NB4 (cell line): ENCODE measurements around the gene EDEM3.
"Not testable (repeated sequence)": the region's sequence is repeated elsewhere in the genome, so short reads cannot be mapped to it uniquely, and the experiment has no call there.

Experiments
- DNase-seq: peaks from one replicate; pipeline ENCODE4 v3.0.0; 2010; ENCODE audit warnings: low read depth
- H3K4me3 ChIP-seq: one replicate; pipeline ENCODE4 v1.5.1; 2011; ENCODE audit warnings: mild to moderate bottlenecking, low read depth, low read length, moderate library complexity
- CTCF ChIP-seq: IDR thresholded peaks from one replicate; pipeline ENCODE4 v1.5.1; 2012; ENCODE audit warnings: low read depth, low read length
- MAX ChIP-seq: IDR thresholded peaks from 2 replicates; pipeline ENCODE4 v1.6.1; 2011; ENCODE audit warnings: low read depth, low read length
- MYC ChIP-seq: IDR thresholded peaks from 2 replicates; pipeline ENCODE4 v1.6.1; 2011; ENCODE audit warnings: low read depth, low read length
- POLR2A ChIP-seq: IDR thresholded peaks from 2 replicates; pipeline ENCODE4 v1.6.1; 2011; ENCODE audit warnings: mild to moderate bottlenecking; ENCODE audit not compliant: insufficient read length; ENCODE audit errors: extremely low read depth

The EDEM3 gene

GRCh38 chr1:184764483-184764882 lies 9.8 kb upstream of the EDEM3 start:
- DNase-seq = no peak
- TF ChIP-seq POLR2A = no peak
- TF ChIP-seq MYC = no peak
- TF ChIP-seq MAX = no peak
- no peak for TF ChIP-seq CTCF
- H3K4me3 ChIP-seq = no peak overlapping the region

- DNase-seq = not testable (repeated sequence)
These were observed 8.9 kb upstream of the EDEM3 start for GRCh38 chr1:184763520-184763919.

DNA sequence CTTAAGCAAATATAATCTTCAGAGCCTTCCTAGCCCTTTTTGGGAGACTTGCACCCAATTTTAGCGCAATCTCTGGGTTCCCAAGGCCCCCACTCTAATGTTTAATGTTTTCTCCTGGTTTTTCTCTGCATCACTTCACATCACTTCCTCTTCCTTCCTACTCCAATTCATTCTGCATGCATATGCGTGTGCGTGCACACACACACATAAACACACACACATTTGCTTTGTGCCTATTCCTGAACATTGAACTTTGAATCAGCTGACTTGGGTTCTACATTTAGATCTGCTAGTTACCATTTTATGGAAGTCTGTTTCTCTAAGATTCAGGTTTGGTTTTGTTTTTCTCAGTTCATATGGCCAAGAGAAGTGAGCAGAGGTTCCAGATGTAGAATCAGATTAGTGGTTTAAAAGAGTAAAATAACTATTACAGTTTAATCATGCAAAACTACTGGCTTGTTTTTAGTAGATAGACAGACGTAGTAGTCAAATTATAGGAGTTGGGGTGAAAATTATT lies 7.4 kb upstream of the EDEM3 start:
- DNase-seq = no peak
- H3K4me3 ChIP-seq = no peak overlapping the region
- TF ChIP-seq CTCF (no peak), MYC (no peak)

More at GRCh38 chr1:184763520-184763919, 8.9 kb upstream of the EDEM3 start:
- H3K4me3 ChIP-seq = not testable (repeated sequence)

DNA sequence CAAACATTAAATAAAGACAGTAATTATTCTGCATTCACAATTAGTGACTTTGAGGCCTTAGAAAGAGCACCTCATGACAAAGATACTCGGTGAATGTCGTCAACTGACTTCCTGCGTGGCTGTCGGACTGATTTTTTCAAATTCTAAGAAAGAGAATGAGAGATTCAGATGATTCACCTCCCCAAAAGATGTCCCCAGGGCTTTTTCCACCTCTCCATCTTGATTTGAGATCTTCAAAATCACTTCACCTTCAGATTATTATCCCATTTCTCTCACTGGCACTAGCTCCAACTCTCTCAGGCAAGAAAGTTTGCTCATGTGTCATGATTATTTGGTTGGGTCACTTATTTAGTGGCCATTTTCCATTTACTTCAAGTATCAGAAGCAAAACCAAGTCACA lies 5.0 kb upstream of the EDEM3 start:
- TF ChIP-seq CTCF (no peak), MAX (no peak), POLR2A (no peak), MYC (no peak)
- no peak overlapping the region for H3K4me3 ChIP-seq
- DNase-seq = no peak

DNA sequence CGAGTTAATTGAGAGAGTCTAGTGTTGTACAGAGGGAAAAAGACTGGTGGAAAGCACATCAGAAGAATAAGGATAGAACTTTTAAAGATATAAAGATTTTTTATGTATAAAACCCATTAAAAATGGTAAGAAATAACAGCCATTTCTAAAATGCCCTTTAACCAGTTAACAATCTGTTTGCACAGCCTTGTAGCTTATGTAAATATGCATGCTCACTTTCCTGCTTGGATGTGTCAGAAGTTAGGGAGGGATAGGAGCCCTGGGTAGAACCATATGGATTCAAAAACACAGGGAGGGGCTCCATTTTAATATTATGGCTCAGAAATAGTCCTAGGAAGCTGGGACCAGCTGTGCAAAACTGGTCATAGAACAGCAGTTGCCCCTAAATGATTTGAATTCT lies 4.5 kb upstream of the EDEM3 start:
- H3K4me3 ChIP-seq = no peak overlapping the region
- DNase-seq = no peak
- no peak for TF ChIP-seq MAX
- TF ChIP-seq MYC = no peak
- TF ChIP-seq CTCF = no peak
- TF ChIP-seq POLR2A = no peak

- DNase-seq = no peak
- no peak overlapping the region for H3K4me3 ChIP-seq
- TF ChIP-seq POLR2A (no peak), CTCF (no peak)
These were observed 3.2 kb upstream of the EDEM3 start for GRCh38 chr1:184757891-184758290.
